GM03348 (cell line): ENCODE data around the gene GNAQ.

Experiments
- DNase-seq: peaks from one replicate; pipeline ENCODE4 v3.0.0; 2012; ENCODE audit warnings: low spot score

The GNAQ gene

DNA sequence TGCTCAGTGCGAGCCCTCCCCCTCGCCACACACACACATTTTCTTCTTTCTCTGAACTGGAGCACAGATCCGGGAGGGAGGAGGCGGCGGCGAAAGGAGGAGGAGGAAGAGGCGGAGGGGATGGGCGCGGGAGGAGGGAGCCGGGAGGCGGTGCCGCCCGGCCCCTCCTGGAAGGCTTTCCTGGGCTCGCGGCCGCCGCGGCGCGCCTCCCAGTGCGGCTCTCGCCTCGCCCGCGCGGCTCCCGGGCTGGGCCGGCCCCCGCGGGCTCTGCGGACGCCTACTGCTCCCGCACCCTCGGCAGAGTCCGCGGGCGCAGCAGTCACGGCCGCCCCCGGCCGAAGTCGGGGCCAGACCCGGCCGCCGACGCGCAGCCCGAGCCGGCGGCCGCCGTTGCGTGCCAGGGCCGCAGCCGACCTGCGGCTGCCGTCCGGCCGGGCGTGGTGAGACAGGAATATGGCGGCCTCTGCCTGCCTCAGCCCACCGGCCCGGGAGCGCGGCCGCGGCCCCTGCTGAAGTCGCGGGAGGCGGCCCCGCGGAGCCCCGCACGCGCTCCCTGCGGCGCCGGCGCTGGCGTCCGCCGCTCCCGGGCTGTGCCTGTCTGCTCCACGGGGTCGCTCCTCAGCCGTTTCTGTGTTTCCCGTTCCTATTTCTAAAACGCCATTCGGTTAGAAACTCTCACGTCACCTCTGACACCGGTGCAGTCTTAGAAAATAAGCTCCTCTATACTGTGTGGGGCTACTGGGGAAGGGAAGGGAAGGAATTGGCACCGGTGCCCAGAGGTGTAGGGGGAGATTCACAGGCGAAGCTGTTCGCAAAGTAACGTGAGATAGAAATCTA, 500 bp upstream of the GNAQ start:
- DNase-seq, result peak; percentile 96

GRCh38 chr9:78030553-78031443, 813 bp downstream of the GNAQ start:
- DNase-seq, result peak; percentile 56

DNA sequence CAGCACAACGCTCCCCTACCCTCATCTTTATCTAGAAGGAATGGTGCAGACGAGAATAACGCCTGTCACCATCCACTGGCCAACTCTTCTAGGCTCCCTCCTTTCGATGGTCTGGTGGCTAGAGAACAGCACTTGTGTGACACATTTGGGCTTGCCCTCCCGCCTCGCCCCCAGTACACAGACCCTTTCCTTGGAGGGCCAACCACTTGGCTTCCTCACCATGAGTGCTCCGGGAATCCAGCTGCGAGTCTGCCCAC, 1.4 kb downstream of the GNAQ start:
- DNase-seq, result peak; percentile 11

DNA sequence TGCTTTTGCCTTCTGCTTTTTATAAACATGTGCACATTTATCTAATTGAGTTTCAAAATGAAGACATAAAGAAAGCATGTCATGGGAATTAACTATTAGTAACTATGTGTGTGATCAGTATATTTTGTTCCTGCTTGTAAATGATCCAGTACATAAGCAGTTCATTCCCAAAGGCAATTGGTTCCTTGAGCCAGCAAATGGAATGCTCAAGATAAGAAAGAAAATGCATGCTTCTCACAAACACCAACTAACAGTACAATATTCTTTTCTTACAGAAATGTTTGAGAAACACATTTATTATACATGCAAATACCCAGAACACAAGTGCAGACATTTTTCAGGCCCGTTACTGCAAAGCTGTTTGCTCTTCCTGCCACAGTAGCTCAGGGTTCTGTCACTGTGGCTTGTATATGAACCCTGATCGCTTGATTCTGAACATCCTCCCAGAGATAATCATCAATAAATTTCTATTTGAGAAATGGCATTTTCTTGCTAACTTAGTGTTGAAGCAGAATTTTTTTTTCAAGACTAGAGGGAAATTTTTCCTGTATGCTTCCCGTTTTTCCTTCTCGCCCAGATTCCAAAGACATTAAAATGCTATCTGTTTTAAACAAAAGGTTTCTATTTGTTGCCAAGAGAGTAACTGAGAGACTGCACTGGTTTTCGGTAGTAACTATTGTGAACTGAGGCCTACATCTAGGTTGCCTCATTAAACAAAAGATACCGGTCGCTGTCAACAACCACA, 1.9 kb downstream of the GNAQ start:
- no peak for DNase-seq

- DNase-seq, result no peak
These were observed 2.7 kb downstream of the GNAQ start for GRCh38 chr9:78028926-78029325.

DNA sequence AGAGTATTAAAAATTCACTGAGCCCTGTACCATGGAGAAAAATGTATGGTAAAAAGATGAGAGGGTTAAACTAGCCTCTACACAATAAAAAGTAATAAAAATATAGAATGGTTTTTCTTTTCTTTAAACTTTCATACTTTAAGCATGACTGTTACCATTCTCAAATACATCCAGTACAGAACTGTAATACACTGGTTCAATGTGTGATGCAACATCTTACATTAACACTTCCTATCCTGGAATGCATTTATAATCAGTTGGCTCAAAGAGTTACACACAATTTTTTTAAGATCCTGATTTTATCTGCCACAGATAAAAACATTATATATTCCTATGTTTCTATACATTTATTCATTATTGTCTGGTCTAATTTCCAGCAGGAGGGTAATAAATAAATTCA, 4.7 kb downstream of the GNAQ start:
- DNase-seq, result peak; percentile 44

- no peak for DNase-seq
These were observed 5.2 kb downstream of the GNAQ start for GRCh38 chr9:78026416-78026815.

- DNase-seq, result no peak
These were observed 6.4 kb downstream of the GNAQ start for GRCh38 chr9:78025186-78025585.

GRCh38 chr9:78023003-78023741, 8.4 kb downstream of the GNAQ start:
- DNase-seq, result peak; percentile 39

DNA sequence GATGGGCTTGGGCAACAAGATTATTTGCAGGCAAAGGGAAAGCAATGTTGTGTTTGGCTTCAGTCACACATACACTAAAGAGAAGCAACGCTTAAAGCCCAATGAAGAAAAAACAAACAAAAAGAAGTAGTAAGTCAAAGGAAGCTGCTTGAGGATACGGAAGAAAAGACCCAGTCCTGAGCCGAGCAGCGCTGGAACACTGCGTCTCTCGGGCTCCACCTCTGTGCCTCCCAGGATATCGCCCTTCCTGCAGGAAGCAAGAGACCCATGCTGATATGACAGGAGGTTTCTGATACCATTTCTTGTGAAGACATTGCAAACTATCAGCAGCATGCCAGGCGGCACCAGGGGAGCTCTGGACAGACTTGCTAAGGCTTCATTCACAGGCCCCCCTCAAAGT, 9.9 kb downstream of the GNAQ start:
- DNase-seq, result no peak

DNA sequence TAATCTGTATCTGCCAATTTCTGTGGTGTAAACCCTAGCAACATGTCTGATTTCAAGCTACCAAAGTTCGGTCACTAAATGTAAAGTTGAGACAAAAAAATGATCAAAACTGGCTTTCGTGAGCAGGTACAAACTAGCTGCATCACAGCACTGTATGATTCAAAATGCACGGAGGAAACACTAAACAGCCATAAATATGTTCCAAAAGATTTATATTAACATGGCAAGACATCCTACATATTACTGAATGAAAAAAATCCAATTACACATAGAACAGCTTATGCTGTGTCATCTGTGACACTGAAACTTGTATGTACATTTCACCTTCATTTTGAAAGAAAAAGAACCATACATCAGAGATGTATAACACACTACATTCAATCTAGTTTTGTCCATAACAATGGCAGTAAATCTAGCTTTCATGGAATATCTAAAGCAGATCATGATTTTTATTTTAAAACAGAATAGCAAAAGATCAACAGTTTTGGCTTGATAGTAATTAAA, 14.4 kb downstream of the GNAQ start:
- no peak for DNase-seq

- no peak for DNase-seq
These were observed 16.4 kb downstream of the GNAQ start for GRCh38 chr9:78015241-78015640.

GRCh38 chr9:78014776-78015175, 16.8 kb downstream of the GNAQ start:
- no peak for DNase-seq

GRCh38 chr9:78013934-78014333, 17.7 kb downstream of the GNAQ start:
- DNase-seq, result no peak

- DNase-seq, result no peak
These were observed 20.6 kb downstream of the GNAQ start for GRCh38 chr9:78011049-78011448.

DNA sequence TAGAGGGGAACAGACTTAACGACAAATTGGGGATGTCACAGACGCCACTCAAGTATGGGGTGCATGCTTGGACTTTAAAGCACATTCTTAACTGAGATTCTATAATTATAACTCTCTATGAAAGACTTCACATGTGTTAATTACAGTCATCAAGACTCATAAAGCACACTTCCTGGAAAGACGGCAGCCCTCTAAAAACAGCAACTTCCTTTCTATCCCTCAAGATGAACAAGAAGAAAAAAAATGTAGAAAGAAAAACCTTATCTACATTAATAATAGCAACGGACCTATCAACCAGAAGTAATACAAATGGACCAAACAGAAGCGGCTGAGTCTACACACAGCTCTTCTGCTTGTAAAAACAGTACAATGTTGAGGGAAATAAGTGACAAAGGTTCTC, 21.2 kb downstream of the GNAQ start:
- DNase-seq, result no peak

DNA sequence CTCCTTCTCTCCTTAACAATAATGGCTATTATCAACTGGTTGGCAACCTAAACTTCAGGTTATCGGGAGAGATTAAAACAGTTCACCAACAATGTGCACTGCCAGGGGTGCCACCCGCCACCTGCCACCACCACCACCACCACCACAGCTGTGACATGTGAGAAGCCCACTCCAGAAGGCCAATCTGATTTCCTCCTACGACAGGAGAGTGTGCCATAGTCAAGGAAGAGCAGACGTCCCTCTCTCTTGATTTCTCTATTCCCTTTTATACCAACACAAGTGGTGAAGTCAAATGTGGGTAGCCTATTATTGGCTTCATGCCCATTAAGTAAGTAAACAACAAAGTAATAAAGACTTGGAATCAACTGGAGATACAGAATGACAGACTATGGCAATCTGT, 22.4 kb downstream of the GNAQ start:
- no peak for DNase-seq

DNA sequence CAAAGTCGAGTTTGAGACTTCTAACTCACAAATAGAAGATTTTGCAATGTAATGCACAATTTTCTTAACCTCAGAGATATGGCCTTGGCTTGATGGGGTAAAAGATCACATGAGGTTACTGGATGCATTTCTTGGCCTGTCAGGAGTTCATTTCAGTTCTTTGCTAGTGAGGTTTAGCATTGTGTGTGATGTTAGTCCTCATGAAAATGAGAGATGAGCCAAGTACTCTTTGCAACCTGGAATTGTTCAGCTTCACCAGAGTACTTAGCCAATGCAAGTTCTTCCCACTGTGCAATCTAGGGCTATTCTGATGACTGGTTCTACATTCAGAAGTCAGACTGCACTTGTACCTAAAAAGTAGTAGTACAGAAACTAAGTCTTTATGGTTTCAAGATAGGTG, 24.9 kb downstream of the GNAQ start:
- no peak for DNase-seq

DNA sequence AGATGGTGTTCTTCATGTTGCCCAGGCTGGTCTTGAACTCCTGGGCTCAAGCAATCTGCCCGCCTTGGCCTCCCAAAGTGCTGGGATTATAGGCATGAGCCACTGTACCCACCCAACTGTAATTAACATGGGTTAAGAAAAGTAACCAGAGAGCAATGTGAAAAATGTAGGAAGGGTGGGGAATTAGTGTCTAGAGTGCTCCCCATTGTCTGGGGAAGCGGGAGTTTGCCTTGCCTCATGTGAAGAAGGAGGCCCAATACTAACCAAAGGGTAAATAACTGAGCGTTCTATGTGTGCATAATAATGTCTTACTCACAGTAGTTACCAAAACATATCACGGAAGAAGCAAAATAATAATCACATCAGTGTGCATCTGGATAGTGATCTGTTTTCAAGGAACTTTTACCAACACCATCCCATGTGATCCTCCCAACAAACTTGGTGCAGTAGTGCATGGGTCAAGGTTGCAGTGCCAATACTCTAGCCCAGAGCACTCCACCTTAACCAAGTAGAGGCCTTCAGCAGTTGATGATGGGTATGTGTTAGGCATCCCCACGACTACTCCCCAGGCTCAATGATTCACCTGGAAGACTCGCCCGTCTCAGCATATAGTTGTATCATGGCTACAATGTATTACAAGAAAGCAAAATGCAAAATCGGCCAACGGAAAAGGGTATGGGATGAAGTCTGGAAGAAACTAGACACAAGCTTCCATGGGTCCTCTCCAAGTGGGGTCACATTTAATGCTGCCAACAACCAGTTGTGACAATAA, 26.2 kb downstream of the GNAQ start:
- no peak for DNase-seq

DNA sequence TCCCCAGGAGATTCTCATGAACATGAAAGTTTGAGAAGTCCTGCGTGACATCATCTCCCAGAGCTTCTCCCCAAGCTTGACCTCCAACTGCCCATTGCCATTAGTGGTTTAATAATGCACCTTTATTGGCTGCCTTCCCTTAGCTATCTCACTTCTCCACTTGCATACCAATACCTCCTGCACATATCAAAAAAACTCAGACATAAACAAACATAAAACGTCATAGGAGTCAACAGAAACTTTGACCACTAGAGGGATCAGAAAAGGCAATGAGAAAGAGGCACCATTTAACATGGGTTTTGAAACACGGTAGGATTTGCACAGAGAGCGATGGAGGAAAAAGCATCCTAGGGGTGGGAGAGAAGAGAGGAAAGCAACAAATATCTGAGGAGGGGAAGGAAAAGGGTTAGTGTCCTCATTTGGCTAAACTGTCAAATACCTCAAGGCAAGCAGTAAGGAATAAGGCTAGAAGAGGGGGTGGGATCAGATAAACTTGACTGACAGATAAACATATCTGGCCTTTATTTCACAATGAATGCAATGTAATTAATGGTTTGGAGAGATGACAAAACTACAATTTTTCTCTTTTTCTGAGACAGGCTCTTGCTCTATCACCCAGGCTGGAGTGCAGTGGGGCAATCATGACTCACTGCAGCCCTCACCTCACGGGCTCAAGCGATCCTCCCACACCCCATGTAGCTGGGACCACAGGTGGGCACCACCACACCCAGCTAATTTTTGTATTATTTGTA, 27.0 kb downstream of the GNAQ start:
- no peak for DNase-seq
